WTC11 (cell line): Measurements from ENCODE around the gene HELZ. TPM values are rescaled to one million over a fixed set of nuclear protein-coding genes. Genes with fewer than 3 reads are reported as not detected.

ENCODE experiments used
- ATAC-seq: fragments of 200-7000 bp; cut with Tn5 transposase; 2 replicates; pipeline ENCODE4 v1.10.0; 2021; ENCODE audit warnings: mild to moderate bottlenecking, moderate library complexity
- CTCF ChIA-PET: fragments of 300-600 bp; sonication (Branson Sonifier 250); formaldehyde crosslinking; loops from one replicate; lab custom pipeline; 2021; ENCODE audit warnings: antibody characterized with exemption; lab: Charles Lee
- POLR2A ChIA-PET: fragments of 350-600 bp; sonication (Branson Sonifier 250); formaldehyde crosslinking; loops from one replicate; lab custom pipeline; 2021; ENCODE audit warnings: antibody characterized with exemption; lab: Charles Lee
- DNase-seq: peaks from one replicate; pipeline ENCODE4 v3.0.0; 2021; ENCODE audit warnings: low spot score
- H3K27ac Mint-ChIP-seq: 2 replicates; pipeline ENCODE4 v1.8.0; 2021; ENCODE audit warnings: mixed read lengths
- H3K27me3 Mint-ChIP-seq: 2 replicates; pipeline ENCODE4 v1.8.0; 2021; ENCODE audit warnings: low read depth, mild to moderate bottlenecking, moderate library complexity, mixed read lengths
- H3K36me3 Mint-ChIP-seq: 2 replicates; pipeline ENCODE4 v1.8.0; 2021; ENCODE audit warnings: mixed read lengths
- H3K4me1 Mint-ChIP-seq: 2 replicates; pipeline ENCODE4 v1.8.0; 2022; ENCODE audit warnings: mixed read lengths
- H3K4me3 Mint-ChIP-seq: 2 replicates; pipeline ENCODE4 v1.8.0; 2021; ENCODE audit warnings: mild to moderate bottlenecking, moderate library complexity, mixed read lengths
- H3K9me3 Mint-ChIP-seq: 2 replicates; pipeline ENCODE4 v1.8.0; 2021; ENCODE audit warnings: mixed read lengths
- AR ChIP-seq: fragments of 250-450 bp; sonication (Bioruptor Pico); IDR thresholded peaks from 2 replicates; pipeline ENCODE4 v1.9.0; 2021; ENCODE audit warnings: mild to moderate bottlenecking
- ATF1 ChIP-seq: sonication (generic); formaldehyde crosslinking; IDR thresholded peaks from 2 replicates; pipeline ENCODE4 v1.8.1; 2023; ENCODE audit warnings: mild to moderate bottlenecking, moderate library complexity, missing genetic modification reagents
- CREM ChIP-seq: sonication (generic); formaldehyde crosslinking; IDR thresholded peaks from 2 replicates; pipeline ENCODE4 v1.8.1; 2022; ENCODE audit warnings: mild to moderate bottlenecking, missing genetic modification reagents, moderate library complexity
- E2F5 ChIP-seq: sonication (generic); formaldehyde crosslinking; IDR thresholded peaks from 2 replicates; pipeline ENCODE4 v1.8.1; 2022; ENCODE audit warnings: mild to moderate bottlenecking, moderate library complexity, missing genetic modification reagents
- EMX1 ChIP-seq: fragments of 250-450 bp; sonication (Bioruptor Pico); IDR thresholded peaks from 2 replicates; pipeline ENCODE4 v1.8.0; 2021; ENCODE audit warnings: mild to moderate bottlenecking
- ETV6 ChIP-seq: sonication (generic); formaldehyde crosslinking; IDR thresholded peaks from 2 replicates; pipeline ENCODE4 v1.8.1; 2022; ENCODE audit warnings: mild to moderate bottlenecking, missing genetic modification reagents
- FOXK1 ChIP-seq: sonication (generic); formaldehyde crosslinking; IDR thresholded peaks from 2 replicates; pipeline ENCODE4 v1.8.0; 2022; ENCODE audit warnings: mild to moderate bottlenecking, moderate library complexity, missing genetic modification reagents
- FOXP1 ChIP-seq: sonication (generic); formaldehyde crosslinking; IDR thresholded peaks from 2 replicates; pipeline ENCODE4 v1.8.0; 2022; ENCODE audit warnings: missing genetic modification reagents, mild to moderate bottlenecking, moderate library complexity, borderline replicate concordance
- KAT7 ChIP-seq: sonication (generic); formaldehyde crosslinking; IDR thresholded peaks from 2 replicates; pipeline ENCODE4 v1.8.1; 2023; ENCODE audit warnings: missing genetic modification reagents, mild to moderate bottlenecking, borderline replicate concordance
- NFATC4 ChIP-seq: fragments of 250-450 bp; sonication (Bioruptor Pico); IDR thresholded peaks from 2 replicates; pipeline ENCODE4 v1.9.0; 2021; ENCODE audit warnings: mild to moderate bottlenecking
- SMAD4 ChIP-seq: sonication (generic); formaldehyde crosslinking; IDR thresholded peaks from 2 replicates; pipeline ENCODE4 v1.8.0; 2022; ENCODE audit warnings: mild to moderate bottlenecking, missing genetic modification reagents
- TEAD1 ChIP-seq: sonication (generic); formaldehyde crosslinking; IDR thresholded peaks from 2 replicates; pipeline ENCODE4 v1.8.0; 2022; ENCODE audit warnings: mild to moderate bottlenecking, missing genetic modification reagents
- ZNF396 ChIP-seq: fragments of 250-450 bp; sonication (Bioruptor Pico); IDR thresholded peaks from 2 replicates; pipeline ENCODE4 v1.8.0; 2021; ENCODE audit warnings: mild to moderate bottlenecking, moderate library complexity, borderline replicate concordance
- ZNF423 ChIP-seq: fragments of 250-450 bp; sonication (Bioruptor Pico); IDR thresholded peaks from 2 replicates; pipeline ENCODE4 v2.1.2; 2022; ENCODE audit warnings: mild to moderate bottlenecking, moderate library complexity
- total RNA-seq: library from RNA; stranded (reverse); gene quantifications from 3 replicates; pipeline ENCODE4 v1.2.3, GENCODE V29; 2021
- TF ChIP-seq, protein P1 (sequence below): sonication (generic); formaldehyde crosslinking; IDR thresholded peaks from 2 replicates; pipeline ENCODE4 v1.8.0; 2022; ENCODE audit warnings: mild to moderate bottlenecking, missing genetic modification reagents

HELZ gene
- total RNA-seq, 1 experiment from 2014 or later: 49.1 TPM

- ATAC-seq: no peak
- H3K9me3 Mint-ChIP-seq: no peaks in the 10 kb centered on the region
- no peak for TF ChIP-seq TEAD1 (CRISPR knock-in tag)
- no peak for TF ChIP-seq NFATC4 (CRISPR knock-in tag)
- no peak for TF ChIP-seq E2F5 (CRISPR knock-in tag)
- no peak for TF ChIP-seq ZNF396 (CRISPR knock-in tag)
- TF ChIP-seq EMX1: no peak
- TF ChIP-seq, all 79 proteins: peak for 0
- POLR2A ChIA-PET: no interaction called here
- H3K36me3 Mint-ChIP-seq: peaks cover 22% of the 10 kb centered on the region
- CTCF ChIA-PET: no interaction called here
- no peak overlapping the region for H3K4me3 Mint-ChIP-seq
- H3K27me3 Mint-ChIP-seq: no peaks in the 10 kb centered on the region
- peaks cover 18% of the 10 kb centered on the region for H3K4me1 Mint-ChIP-seq
- no peak for DNase-seq
- peak overlapping the region; percentile 75; the same call in 1 of the 2 replicates for H3K27ac Mint-ChIP-seq
Measured at GRCh38 chr17:67241719-67242341, 3.2 kb downstream of the HELZ start.

GRCh38 chr17:67239597-67239996 is 5.4 kb downstream of the HELZ start:
- Mint-ChIP-seq H3K27me3 (no peaks in the 10 kb centered on the region), H3K27ac (no peak overlapping the region), H3K9me3 (no peaks in the 10 kb centered on the region), H3K36me3 (peaks cover 32% of the 10 kb centered on the region), H3K4me3 (no peak overlapping the region), H3K4me1 (peaks cover 13% of the 10 kb centered on the region)
- DNase-seq (no peak), ATAC-seq (no peak)
- TF ChIP-seq FOXP1 (CRISPR knock-in tag) (no peak), ETV6 (CRISPR knock-in tag) (no peak), ZNF423 (CRISPR knock-in tag) (no peak), SMAD4 (CRISPR knock-in tag) (no peak), AR (CRISPR knock-in tag) (no peak), NFATC4 (CRISPR knock-in tag) (no peak), ATF1 (CRISPR knock-in tag) (no peak), TEAD1 (CRISPR knock-in tag) (no peak)
- TF ChIP-seq, protein P1, sequence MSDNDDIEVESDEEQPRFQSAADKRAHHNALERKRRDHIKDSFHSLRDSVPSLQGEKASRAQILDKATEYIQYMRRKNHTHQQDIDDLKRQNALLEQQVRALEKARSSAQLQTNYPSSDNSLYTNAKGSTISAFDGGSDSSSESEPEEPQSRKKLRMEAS (CRISPR knock-in tag): no peak
- ChIA-PET POLR2A (no interaction called here), CTCF (interaction anchor here (1.7 to 2.7 kb wide), 2 partner anchors 18 to 33 kb away, joined by 5 to 10 read pairs; no protein-coding TSS in a partner anchor)

- DNase-seq: no peak
- Mint-ChIP-seq H3K27me3 (no peaks in the 10 kb centered on the region), H3K27ac (no peak overlapping the region), H3K4me3 (no peak overlapping the region), H3K9me3 (no peaks in the 10 kb centered on the region), H3K36me3 (peaks cover 32% of the 10 kb centered on the region), H3K4me1 (peaks cover 11% of the 10 kb centered on the region)
- CTCF ChIA-PET: interaction anchor here (1.7 to 2.7 kb wide), 2 partner anchors 18 to 34 kb away, joined by 5 to 10 read pairs; no protein-coding TSS in a partner anchor
- TF ChIP-seq KAT7 (CRISPR knock-in tag): no peak
- no peak for ATAC-seq
- POLR2A ChIA-PET: no interaction called here
Measured at GRCh38 chr17:67238991-67239390, 6.0 kb downstream of the HELZ start.

DNA sequence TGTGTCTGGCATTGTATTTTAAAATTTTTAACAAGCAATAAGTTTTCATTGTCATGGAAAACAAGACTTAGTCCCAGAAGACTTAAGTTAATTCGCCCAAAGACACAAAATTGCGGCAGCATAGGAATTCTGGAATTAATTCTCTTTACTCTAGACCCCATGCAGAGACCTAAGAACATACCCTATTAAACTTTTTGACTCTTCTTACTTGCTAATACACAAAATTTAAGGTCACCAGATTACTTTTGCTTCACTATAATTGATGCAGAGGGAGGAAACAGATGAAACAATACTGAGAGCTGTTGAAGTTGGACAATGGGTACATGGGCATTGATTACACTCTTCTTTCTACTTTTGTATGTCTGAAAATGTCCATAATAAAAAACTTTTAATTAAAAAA is 12.6 kb downstream of the HELZ start:
- DNase-seq (no peak), ATAC-seq (no peak)
- Mint-ChIP-seq H3K27ac (no peak overlapping the region), H3K9me3 (0 out of 2 replicates have a peak, but pooled peaks cover 3% of the 10 kb centered on the region), H3K4me3 (no peak overlapping the region), H3K36me3 (peaks cover 17% of the 10 kb centered on the region), H3K4me1 (no peaks in the 10 kb centered on the region), H3K27me3 (no peaks in the 10 kb centered on the region)
- TF ChIP-seq CREM (CRISPR knock-in tag): no peak
- TF ChIP-seq FOXK1 (CRISPR knock-in tag): no peak
- CTCF ChIA-PET: no interaction called here
- POLR2A ChIA-PET: no interaction called here
